Ovary (tissue), 9 donors: ENCODE results near the gene DLX1. TPM values are rescaled to one million over a fixed set of nuclear protein-coding genes. Genes with fewer than 3 reads are reported as not detected.

Experiments
- DNase-seq, 5 donors: peaks; one replicate each; pipeline ENCODE4 v3.0.0-alpha.2; 2019 to 2020
- H3K27ac ChIP-seq, 2 donors: fragments of 200-600 bp; one replicate each; pipeline versions ENCODE4 v1.5.1 to v1.8.0; 2019 to 2022
- H3K27me3 ChIP-seq: fragments of 200-600 bp; one replicate; pipeline ENCODE4 v1.8.0; 2022
- H3K36me3 ChIP-seq: fragments of 200-600 bp; sonication (generic); one replicate; pipeline ENCODE4 v1.5.1; 2019
- H3K4me1 ChIP-seq: one replicate; pipeline ENCODE4 v1.8.1; 2013; ENCODE audit warnings: mild to moderate bottlenecking, moderate library complexity; ENCODE audit not compliant: insufficient read depth
- H3K4me3 ChIP-seq: fragments of 200-600 bp; sonication (generic); one replicate; pipeline ENCODE4 v1.5.1; 2017
- H3K9me3 ChIP-seq, 2 donors: fragments of 200-600 bp in 1 of 2; sonication (generic) in 1 of 2; one replicate each; pipeline versions ENCODE4 v1.5.1 to v1.8.1; 2013 to 2019; ENCODE audit warnings: mild to moderate bottlenecking in 1 of 2, moderate library complexity in 1 of 2
- CTCF ChIP-seq, 3 donors: fragments of 450-650 bp in 2 of 3; fragments of 200-600 bp in 1 of 3; IDR thresholded peaks; one replicate each; pipeline versions ENCODE4 v1.5.1 to v1.8.0; 2016 to 2022; ENCODE audit warnings: antibody characterized with exemption in 3 of 3, mild to moderate bottlenecking in 1 of 3
- EP300 ChIP-seq: sonication (generic); formaldehyde crosslinking; IDR thresholded peaks from one replicate; pipeline ENCODE4 v1.6.1; 2017; ENCODE audit warnings: antibody characterized with exemption
- POLR2A ChIP-seq: fragments of 450-650 bp; IDR thresholded peaks from one replicate; pipeline ENCODE4 v1.6.1; 2017; ENCODE audit warnings: antibody characterized with exemption, mild to moderate bottlenecking, moderate library complexity
- WGBS, 3 donors: extraction: QIAGEN DNeasy Blood & Tissue Kit in 1 of 3; methylation state at CpG; one replicate each; pipeline versions ENCODE4 v1.1.5 to v1.1.7; 2013 to 2017; 5-methylcytosine and 5-hydroxymethylcytosine counted together
- intact Hi-C, 4 donors: fragments of 100-400 bp; cut with DNase I; formaldehyde crosslinking; loops; one replicate each; pipeline versions ENCODE4 v1.11.0 to v1.15.1; 2022 to 2023
- polyA plus RNA-seq, 2 donors: library from polyadenylated mRNA; stranded (reverse); fragments of 200-250 nt in 1 of 2; fragments of 350-450 nt in 1 of 2; fragmentation: Illumina TruSeq in 1 of 2; extraction: RNeasy Lipid Tissue Mini Kit (QIAGEN cat#74804) in 1 of 2; gene quantifications; one replicate each; pipeline ENCODE4 v1.2.3, GENCODE V29; 2013 to 2014
- total RNA-seq, 7 donors: library from RNA; depleted of rRNA in 2 of 7; stranded (reverse); fragments of >200 nt in 2 of 7; fragmentation: NEBNext Ultra II Directional in 3 of 7; extraction: Animal tissue kit (Norgen Biotek cat#: 25700) in 3 of 7; gene quantifications; one replicate each; pipeline versions ENCODE4 v1.1.0 to v1.2.4, GENCODE V29; 2016 to 2023
- donor health status: DM: no; HTN: no; CAD: no; lungs with moderate emphysema.
- donor health status: DM: no; HTN: no; CAD: no.
- donor health status: Bipolar disorder and iron deficiency.
- donor health status: DM: yes; HTN: yes; CAD: no.
- donor health status: DM: no; HTN: no; CAD: no.
- donor health status: DM: yes; HTN: yes; CAD: no.

DLX1 gene
- total and polyA plus RNA-seq, 9 donors = 0.07 to 0.20 (median 0.17) TPM; not detected in 5

- H3K9me3 ChIP-seq = no peaks in the 10 kb centered on the region
- no peak overlapping the region for H3K4me3 ChIP-seq
- TF ChIP-seq CTCF (IDR thresholded peaks at IDR 0.05) = no peak
- no peak for TF ChIP-seq EP300
- no peak for TF ChIP-seq POLR2A
- H3K4me1 ChIP-seq = peaks cover 12% of the 10 kb centered on the region
- no peaks in the 10 kb centered on the region for H3K36me3 ChIP-seq
- no peak for DNase-seq
- 20 to 23% (median 22%) methylated on average over 18 of the region's 18 CpGs for WGBS, 3 donors
- H3K27me3 ChIP-seq = peaks cover 25% of the 10 kb centered on the region
- no peak overlapping the region for H3K27ac ChIP-seq
- intact Hi-C loops = loop anchor here in 1 of 4 donors (10.0 kb wide), 1 partner anchor 399 kb away; no protein-coding TSS in a partner anchor
These were observed 8.3 kb downstream of the DLX1 start for GRCh38 chr2:172093416-172094293.

GRCh38 chr2:172094294-172095145 is 9.2 kb downstream of the DLX1 start:
- intact Hi-C loops = loop anchor here in 1 of 4 donors (10.0 kb wide), 1 partner anchor 400 kb away; no protein-coding TSS in a partner anchor
- H3K4me3 ChIP-seq = peak overlapping the region; percentile 27
- no peaks in the 10 kb centered on the region for H3K9me3 ChIP-seq
- peaks cover 17% of the 10 kb centered on the region for H3K4me1 ChIP-seq
- peak in 2 of 5 donors; percentile 24 to 47 for DNase-seq
- WGBS, 3 donors = 1 to 3% (median 2%) methylated on average over 54 to 66 of the region's 66 CpGs
- no peaks in the 10 kb centered on the region for H3K36me3 ChIP-seq
- no peak for TF ChIP-seq POLR2A
- no peak for TF ChIP-seq EP300
- TF ChIP-seq CTCF (IDR thresholded peaks at IDR 0.05) = no peak
- no peak overlapping the region for H3K27ac ChIP-seq
- H3K27me3 ChIP-seq = peaks cover 29% of the 10 kb centered on the region

GRCh38 chr2:172095146-172095904 is 10.0 kb downstream of the DLX1 start:
- no peaks in the 10 kb centered on the region for H3K9me3 ChIP-seq
- no peaks in the 10 kb centered on the region for H3K36me3 ChIP-seq
- peaks cover 28% of the 10 kb centered on the region for H3K27me3 ChIP-seq
- DNase-seq = peak in 3 of 5 donors; percentile 37 to 64 (median 47)
- WGBS, 3 donors = 1 to 3% (median 2%) methylated on average over 46 to 51 of the region's 51 CpGs
- peak overlapping the region; percentile 27 for H3K4me3 ChIP-seq
- H3K27ac ChIP-seq = no peak overlapping the region
- no peak for TF ChIP-seq CTCF (IDR thresholded peaks at IDR 0.05)
- no peak for TF ChIP-seq POLR2A
- no peak for TF ChIP-seq EP300
- peaks cover 17% of the 10 kb centered on the region for H3K4me1 ChIP-seq
- intact Hi-C loops = loop anchor here in 1 of 4 donors (10.0 kb wide), 1 partner anchor 401 kb away; no protein-coding TSS in a partner anchor
